Nephron progenitor cell (in vitro differentiated cells): ENCODE results near the gene DCN.

Source experiments
- DNase-seq: peaks from one replicate; pipeline ENCODE4 v3.0.0; 2021
- H3K27ac Mint-ChIP-seq: 2 replicates; pipeline ENCODE4 v1.8.0; 2021; ENCODE audit warnings: mild to moderate bottlenecking, moderate library complexity, mixed read lengths
- H3K27me3 Mint-ChIP-seq: 2 replicates; pipeline ENCODE4 v1.8.0; 2021; ENCODE audit warnings: mild to moderate bottlenecking, low read depth, mixed read lengths; ENCODE audit not compliant: poor library complexity
- H3K36me3 Mint-ChIP-seq: 2 replicates; pipeline ENCODE4 v1.8.0; 2021; ENCODE audit warnings: low read depth, mixed read lengths
- H3K4me1 Mint-ChIP-seq: 2 replicates; pipeline ENCODE4 v1.8.0; 2021; ENCODE audit warnings: mixed read lengths
- H3K4me3 Mint-ChIP-seq: 2 replicates; pipeline ENCODE4 v1.8.0; 2021; ENCODE audit warnings: mild to moderate bottlenecking, moderate library complexity, mixed read lengths
- H3K9me3 Mint-ChIP-seq: 2 replicates; pipeline ENCODE4 v1.8.0; 2021; ENCODE audit warnings: mild to moderate bottlenecking, moderate library complexity, mixed read lengths
- TF ChIP-seq, protein P1 (sequence below): fragments of 200-600 bp; sonication (generic); IDR thresholded peaks from 2 replicates; pipeline ENCODE4 v1.5.0; 2021; ENCODE audit warnings: antibody characterized with exemption

Gene DCN

DNA sequence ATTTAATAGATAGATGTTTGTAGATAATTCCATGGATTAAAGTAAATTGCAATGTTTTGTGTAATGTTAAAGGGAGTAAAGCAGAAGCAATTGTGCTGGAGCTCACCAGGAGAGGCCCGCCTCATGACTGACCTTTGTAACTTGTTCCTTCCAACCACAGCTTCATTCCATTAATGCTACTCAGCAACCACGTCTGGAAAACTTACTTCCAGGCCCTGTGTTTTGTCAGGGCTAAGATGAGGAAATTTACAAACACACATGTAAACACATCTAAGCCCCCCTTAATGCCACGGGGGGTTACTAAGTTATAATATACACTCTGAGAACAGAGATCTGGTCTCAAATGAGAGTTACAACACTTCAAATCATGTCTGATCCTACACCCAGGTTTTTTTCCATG, 83.7 kb downstream of the DCN start:
- no peaks in the 10 kb centered on the region for H3K36me3 Mint-ChIP-seq
- DNase-seq = no peak
- TF ChIP-seq, protein P1, sequence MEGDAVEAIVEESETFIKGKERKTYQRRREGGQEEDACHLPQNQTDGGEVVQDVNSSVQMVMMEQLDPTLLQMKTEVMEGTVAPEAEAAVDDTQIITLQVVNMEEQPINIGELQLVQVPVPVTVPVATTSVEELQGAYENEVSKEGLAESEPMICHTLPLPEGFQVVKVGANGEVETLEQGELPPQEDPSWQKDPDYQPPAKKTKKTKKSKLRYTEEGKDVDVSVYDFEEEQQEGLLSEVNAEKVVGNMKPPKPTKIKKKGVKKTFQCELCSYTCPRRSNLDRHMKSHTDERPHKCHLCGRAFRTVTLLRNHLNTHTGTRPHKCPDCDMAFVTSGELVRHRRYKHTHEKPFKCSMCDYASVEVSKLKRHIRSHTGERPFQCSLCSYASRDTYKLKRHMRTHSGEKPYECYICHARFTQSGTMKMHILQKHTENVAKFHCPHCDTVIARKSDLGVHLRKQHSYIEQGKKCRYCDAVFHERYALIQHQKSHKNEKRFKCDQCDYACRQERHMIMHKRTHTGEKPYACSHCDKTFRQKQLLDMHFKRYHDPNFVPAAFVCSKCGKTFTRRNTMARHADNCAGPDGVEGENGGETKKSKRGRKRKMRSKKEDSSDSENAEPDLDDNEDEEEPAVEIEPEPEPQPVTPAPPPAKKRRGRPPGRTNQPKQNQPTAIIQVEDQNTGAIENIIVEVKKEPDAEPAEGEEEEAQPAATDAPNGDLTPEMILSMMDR = no peak
- H3K4me1 Mint-ChIP-seq = no peaks in the 10 kb centered on the region
- H3K27me3 Mint-ChIP-seq = peaks cover 3% of the 10 kb centered on the region
- H3K4me3 Mint-ChIP-seq = no peak overlapping the region
- no peak overlapping the region for H3K27ac Mint-ChIP-seq
- H3K9me3 Mint-ChIP-seq = no peaks in the 10 kb centered on the region

DNA sequence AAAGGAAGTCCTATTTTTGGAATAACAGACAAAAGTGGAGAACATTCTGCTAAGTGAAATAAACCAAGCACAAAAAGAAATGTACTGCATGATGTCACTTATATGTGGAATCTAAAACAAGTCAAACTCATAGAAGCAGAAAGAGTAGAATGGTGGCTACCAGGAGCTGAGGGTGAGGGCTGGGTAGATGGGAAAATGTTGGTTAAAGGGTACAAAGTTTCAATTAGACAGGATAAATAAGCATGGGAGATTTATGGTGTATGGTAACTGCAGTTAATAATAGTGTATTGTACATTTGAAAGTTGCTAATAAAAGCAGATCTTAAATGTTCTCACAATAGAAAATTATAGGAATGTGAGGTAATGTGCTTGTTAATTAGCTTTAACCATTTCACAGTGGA, 84.2 kb downstream of the DCN start:
- no peaks in the 10 kb centered on the region for H3K9me3 Mint-ChIP-seq

DNA sequence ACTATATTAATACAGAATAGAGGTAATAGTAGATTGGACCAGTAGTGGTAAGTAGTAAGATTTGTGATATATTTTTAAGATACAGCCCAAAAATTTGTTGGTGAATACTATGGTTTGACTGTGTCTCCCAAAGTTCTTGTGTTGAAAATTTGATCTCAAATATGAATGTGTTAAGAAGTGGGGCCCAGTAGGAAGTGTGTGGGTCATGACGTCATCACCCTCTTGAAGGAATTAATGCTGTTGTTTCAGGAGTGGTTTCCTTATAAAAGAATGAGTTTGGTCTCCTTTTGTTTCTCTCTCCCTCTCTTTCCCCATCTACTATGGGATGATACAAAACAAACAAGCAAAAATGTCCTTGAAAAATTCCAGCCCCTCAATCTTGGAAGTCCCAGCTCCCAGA, 87.7 kb downstream of the DCN start:
- Mint-ChIP-seq H3K4me1 (no peaks in the 10 kb centered on the region), H3K4me3 (no peak overlapping the region), H3K36me3 (no peaks in the 10 kb centered on the region), H3K9me3 (peaks cover 15% of the 10 kb centered on the region), H3K27ac (no peak overlapping the region), H3K27me3 (peaks cover 3% of the 10 kb centered on the region)
- TF ChIP-seq, protein P1 = no peak
- no peak for DNase-seq

More for the DNA sequence above, 84.2 kb downstream of the DCN start:
- DNase-seq = no peak
- Mint-ChIP-seq H3K27ac (no peak overlapping the region), H3K4me1 (no peaks in the 10 kb centered on the region), H3K36me3 (no peaks in the 10 kb centered on the region), H3K4me3 (no peak overlapping the region), H3K27me3 (peaks cover 3% of the 10 kb centered on the region)
- TF ChIP-seq, protein P1 = no peak

DNA sequence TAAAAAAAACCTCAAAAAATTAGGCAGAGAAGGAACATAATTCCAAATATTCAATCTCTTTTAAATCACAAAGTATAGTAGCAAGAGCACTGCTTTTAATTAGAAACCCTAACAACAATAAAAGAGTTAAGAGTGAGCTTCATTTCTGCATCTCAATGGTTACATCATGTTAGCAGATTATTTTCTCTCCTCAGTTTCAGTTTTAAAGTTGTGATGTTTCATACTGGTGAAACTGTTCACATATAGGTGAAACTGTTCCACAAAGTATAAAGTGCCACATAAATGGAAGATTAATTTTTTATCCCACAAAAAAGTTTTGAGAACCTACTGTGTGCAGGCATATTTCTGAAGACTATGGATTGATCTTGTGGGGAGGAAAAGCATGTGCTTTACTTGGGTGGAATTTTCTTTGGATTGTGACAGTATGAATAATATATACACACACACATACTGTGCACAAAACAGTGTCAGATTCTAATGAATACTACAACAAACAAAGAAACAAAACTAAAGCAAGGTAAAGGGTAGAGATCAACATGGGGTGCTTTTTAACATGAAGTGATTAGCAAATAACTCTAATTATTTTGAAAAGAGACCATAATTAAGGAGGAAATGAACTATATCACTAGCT, 88.5 kb downstream of the DCN start:
- TF ChIP-seq, protein P1 = no peak
- no peak for DNase-seq
- no peak overlapping the region for H3K4me3 Mint-ChIP-seq
- H3K4me1 Mint-ChIP-seq = no peaks in the 10 kb centered on the region
- H3K9me3 Mint-ChIP-seq = peaks cover 23% of the 10 kb centered on the region
- H3K36me3 Mint-ChIP-seq = peaks cover 3% of the 10 kb centered on the region
- H3K27ac Mint-ChIP-seq = no peak overlapping the region
- H3K27me3 Mint-ChIP-seq = peaks cover 3% of the 10 kb centered on the region

DNA sequence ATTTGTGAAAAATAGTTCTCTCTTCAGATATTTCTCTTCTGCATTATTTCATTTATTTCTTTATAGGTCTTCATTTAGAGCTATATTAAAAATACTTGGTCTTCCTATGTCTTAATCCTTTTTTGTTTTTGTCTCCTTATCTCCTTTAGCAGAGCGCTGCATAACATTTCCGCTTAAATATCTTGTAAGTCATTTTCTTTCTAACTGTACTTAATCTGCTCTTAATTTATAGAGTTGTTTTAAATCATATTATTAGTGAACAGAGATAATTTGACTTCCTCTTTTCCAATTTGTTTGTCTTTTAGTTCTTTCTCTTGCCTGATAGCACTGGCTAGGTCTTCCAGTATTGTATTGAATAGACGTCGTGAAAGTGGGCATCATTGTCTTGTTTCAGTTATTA, 89.3 kb downstream of the DCN start:
- Mint-ChIP-seq H3K36me3 (peaks cover 11% of the 10 kb centered on the region), H3K4me1 (no peaks in the 10 kb centered on the region), H3K27ac (no peak overlapping the region), H3K27me3 (peaks cover 3% of the 10 kb centered on the region), H3K4me3 (no peak overlapping the region), H3K9me3 (peaks cover 31% of the 10 kb centered on the region)
- DNase-seq = no peak
- TF ChIP-seq, protein P1 = no peak
